Measurements from ENCODE around the gene MEIS2. TPM values are rescaled to one million over a fixed set of nuclear protein-coding genes. Genes with fewer than 3 reads are reported as not detected.

The MEIS2 gene
- total RNA-seq, 1 experiment from 2014 or later, result 17.5 TPM

DNA sequence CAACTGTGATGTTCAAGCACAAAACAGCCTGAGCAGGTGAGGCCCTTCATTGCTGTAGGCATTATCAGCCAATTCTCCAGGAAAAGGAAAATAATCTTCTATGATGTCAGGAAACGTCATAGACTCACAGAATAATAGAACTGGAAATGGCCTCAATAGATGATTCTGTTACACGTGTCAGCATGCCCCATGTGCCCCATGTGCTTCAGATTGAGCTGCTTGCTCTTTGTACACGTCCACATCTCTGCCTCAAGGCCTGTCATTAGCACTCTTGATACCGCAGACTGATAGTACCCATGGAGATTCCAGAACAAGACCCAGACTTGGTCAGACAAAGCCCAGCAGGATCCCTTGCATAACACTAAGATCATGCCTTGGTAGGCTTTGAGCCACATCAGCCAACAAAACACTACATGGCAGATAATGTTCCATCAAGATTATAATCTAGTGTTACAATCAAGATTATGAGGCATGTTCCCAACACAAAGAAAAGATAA lies 95.9 kb downstream of the MEIS2 start:
- no peak for ATAC-seq
- no peak overlapping the region for H3K27ac ChIP-seq (ENCODE audit: low read length)
- H2AFZ ChIP-seq (ENCODE audit: low read length), result no peak overlapping the region
- no peaks in the 10 kb centered on the region for H3K27me3 ChIP-seq (ENCODE audit: low read length)
- no TSS peak for BruUV-seq (replicated peaks)
- no peak for TF ChIP-seq EZH2phosphoT487 (IDR thresholded peaks at IDR 0.05; ENCODE audit: borderline replicate concordance, low read length)
- TF ChIP-seq CTCF (conservative IDR thresholded peaks at IDR 0.05; ENCODE audit: low read depth, low read length), result no peak
- TF ChIP-seq EZH2 (IDR thresholded peaks at IDR 0.05; ENCODE audit: low read length, unreplicated experiment), result no peak
- POLR2A ChIA-PET (ENCODE audit: unreplicated experiment), result no interaction called here
- no peak for DNase-seq
- H3K9me3 ChIP-seq (ENCODE audit: low read length), result no peaks in the 10 kb centered on the region
- no peak overlapping the region for H3K9ac ChIP-seq (ENCODE audit: low read length)
- CTCF ChIA-PET, result no interaction called here
- H3K4me1 ChIP-seq (ENCODE audit: insufficient read depth, low read length), result no peaks in the 10 kb centered on the region
- H3K4me2 ChIP-seq (ENCODE audit: low read length), result no peak overlapping the region
- H3K4me3 ChIP-seq (ENCODE audit: low read length), result no peak overlapping the region
- H3K36me3 ChIP-seq (ENCODE audit: low read depth, low read length), result no peaks in the 10 kb centered on the region
- intact Hi-C loops (cut with micrococcal nuclease), result no loop called here
- H3K9me2 ChIP-seq (replicated peaks; ENCODE audit: low read length), result no peaks in the 10 kb centered on the region
- H4K20me1 ChIP-seq (ENCODE audit: low read length), result no peaks in the 10 kb centered on the region
- H3K79me2 ChIP-seq (ENCODE audit: low read length), result no peaks in the 10 kb centered on the region
- H3F3A ChIP-seq (ENCODE audit: low read length, unreplicated experiment), result no peaks in the 10 kb centered on the region

- ChIA-PET POLR2A (ENCODE audit: unreplicated experiment) (no interaction called here), CTCF (no interaction called here)
- intact Hi-C loops (cut with micrococcal nuclease), result no loop called here
- Histone ChIP-seq H3K4me1 (ENCODE audit: insufficient read depth, low read length) (no peaks in the 10 kb centered on the region), H3K79me2 (ENCODE audit: low read length) (no peaks in the 10 kb centered on the region), H3K9ac (ENCODE audit: low read length) (no peak overlapping the region), H3K4me3 (ENCODE audit: low read length) (no peak overlapping the region), H3K27ac (ENCODE audit: low read length) (no peak overlapping the region), H4K20me1 (ENCODE audit: low read length) (no peaks in the 10 kb centered on the region), H3K9me2 (replicated peaks; ENCODE audit: low read length) (no peaks in the 10 kb centered on the region), H3K27me3 (ENCODE audit: low read length) (no peaks in the 10 kb centered on the region), H3K36me3 (ENCODE audit: low read depth, low read length) (no peaks in the 10 kb centered on the region), H3K4me2 (ENCODE audit: low read length) (no peak overlapping the region), H3F3A (ENCODE audit: low read length, unreplicated experiment) (no peaks in the 10 kb centered on the region), H3K9me3 (ENCODE audit: low read length) (no peaks in the 10 kb centered on the region), H2AFZ (ENCODE audit: low read length) (no peak overlapping the region)
- DNase-seq (no peak), ATAC-seq (no peak)
- no TSS peak for BruUV-seq (replicated peaks)
- TF ChIP-seq EZH2 (IDR thresholded peaks at IDR 0.05; ENCODE audit: low read length, unreplicated experiment), result no peak
Observed at GRCh38 chr15:37002041-37002672, 98.2 kb downstream of the MEIS2 start.

DNA sequence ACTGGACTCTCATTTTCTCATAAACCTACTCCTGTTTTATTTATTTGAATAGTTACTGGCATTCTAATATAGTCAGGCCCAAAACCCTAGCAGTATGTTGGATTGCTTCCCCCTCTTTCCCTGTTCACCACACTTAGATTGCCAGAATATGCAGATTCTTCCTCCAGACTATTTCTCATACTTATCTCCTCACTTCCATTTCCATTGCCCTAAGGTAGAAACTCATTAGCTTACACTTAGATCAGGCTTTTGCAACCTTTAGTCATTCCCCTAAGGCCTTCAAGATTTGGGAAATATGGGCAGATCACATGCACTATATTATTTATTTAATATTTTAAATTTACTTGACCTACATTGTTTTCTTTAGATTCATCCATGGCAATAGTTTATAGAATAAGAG lies 98.9 kb downstream of the MEIS2 start:
- H3K27me3 ChIP-seq (ENCODE audit: low read length), result no peaks in the 10 kb centered on the region
- no peaks in the 10 kb centered on the region for H3F3A ChIP-seq (ENCODE audit: low read length, unreplicated experiment)
- DNase-seq (no peak), ATAC-seq (no peak)
- no peak overlapping the region for H3K9ac ChIP-seq (ENCODE audit: low read length)
- H4K20me1 ChIP-seq (ENCODE audit: low read length), result no peaks in the 10 kb centered on the region
- no peak overlapping the region for H3K4me3 ChIP-seq (ENCODE audit: low read length)
- BruUV-seq (replicated peaks), result no TSS peak
- no peaks in the 10 kb centered on the region for H3K4me1 ChIP-seq (ENCODE audit: insufficient read depth, low read length)
- ChIA-PET CTCF (no interaction called here), POLR2A (ENCODE audit: unreplicated experiment) (no interaction called here)
- no peaks in the 10 kb centered on the region for H3K79me2 ChIP-seq (ENCODE audit: low read length)
- no peak overlapping the region for H3K27ac ChIP-seq (ENCODE audit: low read length)
- H3K36me3 ChIP-seq (ENCODE audit: low read depth, low read length), result no peaks in the 10 kb centered on the region
- H3K9me3 ChIP-seq (ENCODE audit: low read length), result no peaks in the 10 kb centered on the region
- intact Hi-C loops (cut with micrococcal nuclease), result no loop called here
- no peak overlapping the region for H2AFZ ChIP-seq (ENCODE audit: low read length)
- no peak overlapping the region for H3K4me2 ChIP-seq (ENCODE audit: low read length)
- no peaks in the 10 kb centered on the region for H3K9me2 ChIP-seq (replicated peaks; ENCODE audit: low read length)
- TF ChIP-seq CTCF (conservative IDR thresholded peaks at IDR 0.05; ENCODE audit: low read depth, low read length), result no peak
- TF ChIP-seq EZH2 (IDR thresholded peaks at IDR 0.05; ENCODE audit: low read length, unreplicated experiment), result no peak
- no peak for TF ChIP-seq EZH2phosphoT487 (IDR thresholded peaks at IDR 0.05; ENCODE audit: borderline replicate concordance, low read length)
